ENCODE results near the gene SH3BP2. TPM values are rescaled to one million over a fixed set of nuclear protein-coding genes. Genes with fewer than 3 reads are reported as not detected.

SH3BP2 gene
- total and polyA plus RNA-seq, 10 of the 15 experiments (the other 5 are each of a cell fraction or from before 2014, with no cell fraction given) = 1.1 to 61.8 (median 23.9) TPM

DNA sequence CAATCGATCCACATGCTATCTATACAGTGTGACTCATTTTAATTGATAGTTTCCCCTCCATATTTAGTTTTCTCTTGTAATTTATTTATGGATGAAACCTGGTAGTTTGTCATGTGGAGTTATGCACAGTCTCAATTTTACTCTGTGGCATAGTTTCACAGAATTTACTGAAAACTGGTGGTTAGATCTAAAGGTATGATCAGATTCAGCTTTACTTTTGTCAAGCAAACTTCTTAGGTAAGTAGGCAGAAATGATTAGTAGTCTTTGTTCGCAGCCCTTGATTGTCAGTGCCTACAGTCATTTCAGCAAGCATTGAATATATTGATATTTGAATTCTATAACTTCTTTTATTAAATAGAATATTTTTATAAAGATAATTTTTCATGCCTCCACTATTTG lies 53.3 kb downstream of the SH3BP2 start:
- Histone ChIP-seq H3K79me2 (ENCODE audit: control insufficient read depth, insufficient read depth, low read length) (peaks cover 61% of the 10 kb centered on the region), H3K9ac (ENCODE audit: control insufficient read depth, insufficient read depth, low read length) (no peak overlapping the region; the same call in 1 of the 2 replicates), H3K36me3 (ENCODE audit: control insufficient read depth in 2 of 2, insufficient read depth in 2 of 2, low read length in 1 of 2) (no peaks in the 10 kb centered on the region), H3K4me2 (ENCODE audit: control insufficient read depth, insufficient read depth) (peak overlapping the region; percentile 75), H3K9me3 (replicated peaks; ENCODE audit: control insufficient read depth, insufficient read depth, low read length) (no peaks in the 10 kb centered on the region), H3K4me3 (peak overlapping the region; percentile 81; the same call in 1 of the 2 replicates), H3K4me1 (ENCODE audit: control insufficient read depth, insufficient read depth, low read length) (peaks cover 48% of the 10 kb centered on the region), H3K27ac (ENCODE audit: control insufficient read depth, insufficient read depth) (peak overlapping the region; percentile 44), H3K27me3 (replicated peaks in 1 of 2; ENCODE audit: control insufficient read depth in 2 of 2, insufficient read depth in 2 of 2, low read length in 1 of 2) (no peaks in the 10 kb centered on the region), H4K20me1 (ENCODE audit: control insufficient read depth, insufficient read depth) (no peaks in the 10 kb centered on the region), H2AFZ (ENCODE audit: control insufficient read depth, low read depth, low read length) (no peak overlapping the region)
- POLR2A ChIA-PET = interaction anchor here (0.6 to 0.7 kb wide), 2 partner anchors 187 to 192 kb away, joined by 3 to 7 read pairs; no protein-coding TSS in a partner anchor
- no peak for TF ChIP-seq PML (IDR thresholded peaks at IDR 0.05; ENCODE audit: low read length)
- no peak for TF ChIP-seq HCFC1 (IDR thresholded peaks at IDR 0.05; ENCODE audit: low read length)
- TF ChIP-seq, protein P1, sequence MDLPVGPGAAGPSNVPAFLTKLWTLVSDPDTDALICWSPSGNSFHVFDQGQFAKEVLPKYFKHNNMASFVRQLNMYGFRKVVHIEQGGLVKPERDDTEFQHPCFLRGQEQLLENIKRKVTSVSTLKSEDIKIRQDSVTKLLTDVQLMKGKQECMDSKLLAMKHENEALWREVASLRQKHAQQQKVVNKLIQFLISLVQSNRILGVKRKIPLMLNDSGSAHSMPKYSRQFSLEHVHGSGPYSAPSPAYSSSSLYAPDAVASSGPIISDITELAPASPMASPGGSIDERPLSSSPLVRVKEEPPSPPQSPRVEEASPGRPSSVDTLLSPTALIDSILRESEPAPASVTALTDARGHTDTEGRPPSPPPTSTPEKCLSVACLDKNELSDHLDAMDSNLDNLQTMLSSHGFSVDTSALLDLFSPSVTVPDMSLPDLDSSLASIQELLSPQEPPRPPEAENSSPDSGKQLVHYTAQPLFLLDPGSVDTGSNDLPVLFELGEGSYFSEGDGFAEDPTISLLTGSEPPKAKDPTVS (IDR thresholded peaks at IDR 0.05; ENCODE audit: low read depth, low read length) = no peak
- no peak for TF ChIP-seq RELA (IDR thresholded peaks at IDR 0.05; ENCODE audit: borderline replicate concordance, partially characterized antibody)
- TF ChIP-seq JUNB (IDR thresholded peaks at IDR 0.05) = no peak
- no peak for TF ChIP-seq SP1 (IDR thresholded peaks at IDR 0.05; ENCODE audit: low read depth, low read length)
- no peak for TF ChIP-seq RFX5 (IDR thresholded peaks at IDR 0.05; ENCODE audit: low read depth, low read length)
- TF ChIP-seq STAT1 (conservative IDR thresholded peaks at IDR 0.05) = no peak
- no peak for TF ChIP-seq CBX3 (IDR thresholded peaks at IDR 0.05; ENCODE audit: borderline replicate concordance, low read depth)
- TF ChIP-seq SREBF1 (IDR thresholded peaks at IDR 0.05; ENCODE audit: low read length) = no peak
- no peak for TF ChIP-seq MXI1 (IDR thresholded peaks at IDR 0.05; ENCODE audit: low read depth, low read length)
- TF ChIP-seq ZNF384 (IDR thresholded peaks at IDR 0.05; ENCODE audit: borderline replicate concordance, low read depth, low read length) = no peak
- no peak for TF ChIP-seq JUND (IDR thresholded peaks at IDR 0.05; ENCODE audit: low read depth, low read length)
- TF ChIP-seq, protein P2, sequence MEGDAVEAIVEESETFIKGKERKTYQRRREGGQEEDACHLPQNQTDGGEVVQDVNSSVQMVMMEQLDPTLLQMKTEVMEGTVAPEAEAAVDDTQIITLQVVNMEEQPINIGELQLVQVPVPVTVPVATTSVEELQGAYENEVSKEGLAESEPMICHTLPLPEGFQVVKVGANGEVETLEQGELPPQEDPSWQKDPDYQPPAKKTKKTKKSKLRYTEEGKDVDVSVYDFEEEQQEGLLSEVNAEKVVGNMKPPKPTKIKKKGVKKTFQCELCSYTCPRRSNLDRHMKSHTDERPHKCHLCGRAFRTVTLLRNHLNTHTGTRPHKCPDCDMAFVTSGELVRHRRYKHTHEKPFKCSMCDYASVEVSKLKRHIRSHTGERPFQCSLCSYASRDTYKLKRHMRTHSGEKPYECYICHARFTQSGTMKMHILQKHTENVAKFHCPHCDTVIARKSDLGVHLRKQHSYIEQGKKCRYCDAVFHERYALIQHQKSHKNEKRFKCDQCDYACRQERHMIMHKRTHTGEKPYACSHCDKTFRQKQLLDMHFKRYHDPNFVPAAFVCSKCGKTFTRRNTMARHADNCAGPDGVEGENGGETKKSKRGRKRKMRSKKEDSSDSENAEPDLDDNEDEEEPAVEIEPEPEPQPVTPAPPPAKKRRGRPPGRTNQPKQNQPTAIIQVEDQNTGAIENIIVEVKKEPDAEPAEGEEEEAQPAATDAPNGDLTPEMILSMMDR (IDR thresholded peaks at IDR 0.05 in 2 of 3, conservative IDR thresholded peaks at IDR 0.05 in 1 of 3; ENCODE audit: control insufficient read depth in 2 of 3, extremely low read depth in 1 of 3, insufficient read depth in 1 of 3, low read depth in 3 of 3, low read length in 3 of 3) = no peak
- TF ChIP-seq, protein P3, sequence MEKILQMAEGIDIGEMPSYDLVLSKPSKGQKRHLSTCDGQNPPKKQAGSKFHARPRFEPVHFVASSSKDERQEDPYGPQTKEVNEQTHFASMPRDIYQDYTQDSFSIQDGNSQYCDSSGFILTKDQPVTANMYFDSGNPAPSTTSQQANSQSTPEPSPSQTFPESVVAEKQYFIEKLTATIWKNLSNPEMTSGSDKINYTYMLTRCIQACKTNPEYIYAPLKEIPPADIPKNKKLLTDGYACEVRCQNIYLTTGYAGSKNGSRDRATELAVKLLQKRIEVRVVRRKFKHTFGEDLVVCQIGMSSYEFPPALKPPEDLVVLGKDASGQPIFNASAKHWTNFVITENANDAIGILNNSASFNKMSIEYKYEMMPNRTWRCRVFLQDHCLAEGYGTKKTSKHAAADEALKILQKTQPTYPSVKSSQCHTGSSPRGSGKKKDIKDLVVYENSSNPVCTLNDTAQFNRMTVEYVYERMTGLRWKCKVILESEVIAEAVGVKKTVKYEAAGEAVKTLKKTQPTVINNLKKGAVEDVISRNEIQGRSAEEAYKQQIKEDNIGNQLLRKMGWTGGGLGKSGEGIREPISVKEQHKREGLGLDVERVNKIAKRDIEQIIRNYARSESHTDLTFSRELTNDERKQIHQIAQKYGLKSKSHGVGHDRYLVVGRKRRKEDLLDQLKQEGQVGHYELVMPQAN (conservative IDR thresholded peaks at IDR 0.05) = no peak
- TF ChIP-seq ZNF274 (IDR thresholded peaks at IDR 0.05; ENCODE audit: insufficient read depth, insufficient read length) = no peak
- no peak for TF ChIP-seq CBX5 (IDR thresholded peaks at IDR 0.05; ENCODE audit: low read depth)
- TF ChIP-seq SUPT20H (IDR thresholded peaks at IDR 0.05; ENCODE audit: borderline replicate concordance, control insufficient read depth, low read depth, low read length) = no peak
- no TSS peak for BruUV-seq (replicated peaks)
- no peak for ATAC-seq
- CTCF ChIA-PET = interaction anchor here (1.7 kb wide), 1 partner anchor 16 kb away, joined by 6 read pairs; no protein-coding TSS in a partner anchor
- intact Hi-C loops (cut with micrococcal nuclease; ENCODE audit: unreplicated experiment) (no loop called here), in situ Hi-C loops (cut with MboI) (no loop called here)
- SMC1A ChIA-PET (ENCODE audit: uncharacterized antibody, unreplicated experiment) = interaction anchor here (0.6 to 6.1 kb wide), 3 partner anchors 8 to 173 kb away, joined by 3 to 49 read pairs (median 3); no protein-coding TSS in a partner anchor
- 18% methylated on average over 2 of the region's 2 CpGs for WGBS (ENCODE audit: insufficient coverage, insufficient replicate concordance, low lambda C conversion rate, missing lambda C conversion rate)
- FAIRE-seq = peak; percentile 31
- RAD21 ChIA-PET (ENCODE audit: unreplicated experiment) = no interaction called here
- DNase-seq (ENCODE audit: low read depth, low spot score) = no peak
